Vagina (tissue), 2 donors: ENCODE measurements around the gene DKK3.

ENCODE experiments used
- POLR2A ChIP-seq, 2 donors: fragments of 450-650 bp; IDR thresholded peaks; one replicate each; pipeline ENCODE4 v1.6.1; 2017; ENCODE audit warnings: antibody characterized with exemption in 2 of 2, mild to moderate bottlenecking in 2 of 2, moderate library complexity in 2 of 2
- POLR2AphosphoS5 ChIP-seq, 2 donors: sonication (generic); formaldehyde crosslinking; IDR thresholded peaks; one replicate each; pipeline ENCODE4 v1.9.0; 2017; ENCODE audit warnings: antibody characterized with exemption in 2 of 2, mild to moderate bottlenecking in 2 of 2, low read depth in 1 of 2; ENCODE audit not compliant: insufficient read depth in 1 of 2
- TF ChIP-seq, protein P1 (sequence below), 3 experiments: fragments of 450-650 bp in 2 of 3; fragments of 200-600 bp in 1 of 3; sonication (generic) in 1 of 3; IDR thresholded peaks; one replicate each; pipeline ENCODE4 v1.5.1; 2017 to 2019; ENCODE audit warnings: antibody characterized with exemption in 3 of 3, mild to moderate bottlenecking in 2 of 3, moderate library complexity in 2 of 3

DNA sequence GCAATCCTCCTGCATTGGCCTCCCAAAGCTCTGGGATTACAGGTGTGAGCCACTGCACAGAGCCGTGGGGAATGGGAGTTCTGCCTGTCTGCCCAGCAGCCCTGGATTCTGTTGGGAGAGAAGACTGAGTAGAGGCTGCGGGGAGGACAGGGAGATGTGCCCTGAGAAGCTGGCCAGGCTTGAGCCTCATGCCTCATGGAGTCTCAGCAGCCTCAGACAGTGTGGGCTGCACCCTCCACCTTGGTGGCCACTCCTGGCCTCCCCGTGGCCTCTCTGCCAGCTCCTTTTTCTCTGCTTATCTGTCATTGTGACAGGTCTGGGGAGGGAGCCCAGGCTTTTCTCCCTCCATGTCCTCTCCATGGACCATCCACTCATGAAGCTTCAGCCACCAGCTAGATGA, 43.2 kb downstream of the DKK3 start:
- TF ChIP-seq, protein P1, sequence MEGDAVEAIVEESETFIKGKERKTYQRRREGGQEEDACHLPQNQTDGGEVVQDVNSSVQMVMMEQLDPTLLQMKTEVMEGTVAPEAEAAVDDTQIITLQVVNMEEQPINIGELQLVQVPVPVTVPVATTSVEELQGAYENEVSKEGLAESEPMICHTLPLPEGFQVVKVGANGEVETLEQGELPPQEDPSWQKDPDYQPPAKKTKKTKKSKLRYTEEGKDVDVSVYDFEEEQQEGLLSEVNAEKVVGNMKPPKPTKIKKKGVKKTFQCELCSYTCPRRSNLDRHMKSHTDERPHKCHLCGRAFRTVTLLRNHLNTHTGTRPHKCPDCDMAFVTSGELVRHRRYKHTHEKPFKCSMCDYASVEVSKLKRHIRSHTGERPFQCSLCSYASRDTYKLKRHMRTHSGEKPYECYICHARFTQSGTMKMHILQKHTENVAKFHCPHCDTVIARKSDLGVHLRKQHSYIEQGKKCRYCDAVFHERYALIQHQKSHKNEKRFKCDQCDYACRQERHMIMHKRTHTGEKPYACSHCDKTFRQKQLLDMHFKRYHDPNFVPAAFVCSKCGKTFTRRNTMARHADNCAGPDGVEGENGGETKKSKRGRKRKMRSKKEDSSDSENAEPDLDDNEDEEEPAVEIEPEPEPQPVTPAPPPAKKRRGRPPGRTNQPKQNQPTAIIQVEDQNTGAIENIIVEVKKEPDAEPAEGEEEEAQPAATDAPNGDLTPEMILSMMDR (IDR thresholded peaks at IDR 0.05), result no peak
- TF ChIP-seq POLR2A (IDR thresholded peaks at IDR 0.05) (no peak), POLR2AphosphoS5 (IDR thresholded peaks at IDR 0.05; ENCODE audit: insufficient read depth in 1 of 2, low read depth in 1 of 2) (no peak)
